ENCODE results near the gene PHC2.

GRCh38 chr1:33456502-33456886 lies 25.6 kb upstream of the PHC2 start:
- TF ChIP-seq CSRNP3 (CRISPR knock-in tag; IDR thresholded peaks at IDR 0.05) (no peak), RARB (CRISPR knock-in tag; IDR thresholded peaks at IDR 0.05) (no peak), PPARA (CRISPR knock-in tag; IDR thresholded peaks at IDR 0.05; ENCODE audit: borderline replicate concordance) (no peak), OSR1 (CRISPR knock-in tag; IDR thresholded peaks at IDR 0.05) (no peak), ZFP3 (CRISPR knock-in tag; IDR thresholded peaks at IDR 0.05) (no peak), ISL1 (CRISPR knock-in tag; IDR thresholded peaks at IDR 0.05) (no peak), PATZ1 (CRISPR knock-in tag; IDR thresholded peaks at IDR 0.05; ENCODE audit: borderline replicate concordance) (no peak), ZNF70 (CRISPR knock-in tag; IDR thresholded peaks at IDR 0.05) (no peak), CREB5 (CRISPR knock-in tag; IDR thresholded peaks at IDR 0.05; ENCODE audit: low read depth) (no peak)
